Right lobe of liver (tissue), 4 donors: ENCODE results near the gene AFG1L.

Experiments used
- CTCF ChIP-seq, 4 donors: fragments of 200-600 bp in 3 of 4; fragments of 450-650 bp in 1 of 4; IDR thresholded peaks; one replicate each; pipeline versions ENCODE4 v1.5.1 to v1.8.0; 2016 to 2022; ENCODE audit warnings: antibody characterized with exemption in 4 of 4, mild to moderate bottlenecking in 2 of 4
- POLR2A ChIP-seq: fragments of 450-650 bp; IDR thresholded peaks from one replicate; pipeline ENCODE4 v1.6.1; 2017; ENCODE audit warnings: antibody characterized with exemption, mild to moderate bottlenecking
- donor health status: DM: no; HTN: no; CAD: no.
- donor health status: DM: no; HTN: no; CAD: no.
- donor health status: DM: no; HTN: yes; CAD: no.

DNA sequence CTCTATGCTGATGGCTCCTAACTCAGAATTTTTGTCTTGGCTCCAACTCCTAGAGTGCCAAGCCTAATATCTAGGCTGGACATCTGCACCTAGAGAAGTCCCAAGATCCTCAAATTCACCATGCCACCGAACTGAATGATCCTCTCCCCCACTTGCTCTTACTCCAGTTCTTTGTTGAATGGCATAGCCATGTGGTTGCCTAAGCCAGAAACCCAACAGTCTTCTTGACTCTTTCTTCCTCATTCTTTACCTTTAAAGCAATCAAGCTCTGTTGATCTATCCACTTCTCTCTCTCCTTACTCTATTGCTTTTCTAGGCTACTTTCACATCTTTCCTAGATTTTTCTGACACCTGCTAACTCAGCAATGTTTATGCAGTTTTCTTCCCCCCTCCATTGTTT is 139.4 kb downstream of the AFG1L start:
- TF ChIP-seq CTCF (IDR thresholded peaks at IDR 0.05) (no peak), POLR2A (no peak)
